WERI-Rb-1 (cell line): ENCODE data around the gene CENPH.
A peak's percentile ranks its signal among the peaks of the same experiment; 100 is the strongest.

Source experiments
- DNase-seq: peaks from one replicate; pipeline ENCODE4 v3.0.0-alpha.2; 2020
- H3K27ac ChIP-seq: fragments of 250-450 bp; sonication (Bioruptor Pico); 2 replicates; pipeline ENCODE4 v1.5.1; 2020; ENCODE audit warnings: mild to moderate bottlenecking, moderate library complexity
- H3K27me3 ChIP-seq: fragments of 250-450 bp; sonication (Bioruptor Pico); 2 replicates; pipeline ENCODE4 v1.5.1; 2021; ENCODE audit warnings: mild to moderate bottlenecking, low read depth, moderate library complexity; ENCODE audit not compliant: insufficient read depth, severe bottlenecking
- H3K36me3 ChIP-seq: fragments of 250-450 bp; sonication (Bioruptor Pico); 2 replicates; pipeline ENCODE4 v1.5.1; 2020; ENCODE audit warnings: mild to moderate bottlenecking, moderate library complexity
- H3K4me3 ChIP-seq: 2 replicates; pipeline ENCODE4 v1.5.1; 2011; ENCODE audit warnings: low read depth, mild to moderate bottlenecking, control low read depth, low read length
- H3K9me3 ChIP-seq: fragments of 250-450 bp; sonication (Bioruptor Pico); 2 replicates; pipeline ENCODE4 v1.5.1; 2021; ENCODE audit warnings: mild to moderate bottlenecking, moderate library complexity; ENCODE audit not compliant: severe bottlenecking
- TF ChIP-seq, protein P1 (sequence below): IDR thresholded peaks from 2 replicates; pipeline ENCODE4 v1.5.1; 2011; ENCODE audit warnings: low read depth, mild to moderate bottlenecking, control low read depth, inconsistent platforms, low read length

Gene CENPH

DNA sequence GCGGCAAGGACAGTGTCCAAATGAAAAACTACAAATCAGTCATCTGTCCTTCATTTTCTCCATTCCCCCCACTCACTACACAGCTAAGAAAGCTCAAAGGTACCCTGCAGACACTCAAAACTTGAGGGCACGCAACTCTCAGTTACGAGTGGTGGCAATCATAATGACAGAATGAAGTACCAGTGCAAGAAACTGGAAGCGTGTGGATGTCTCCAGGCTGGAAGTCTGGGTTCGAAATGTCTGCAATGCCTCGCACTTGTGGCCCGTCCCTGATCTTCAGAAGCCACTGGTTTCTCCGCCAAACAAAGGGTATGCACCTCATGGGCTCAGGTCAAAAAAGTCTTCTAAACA, 597 bp upstream of the CENPH start:
- peak overlapping the region; percentile 95 for H3K27ac ChIP-seq
- peaks cover 14% of the 10 kb centered on the region for H3K36me3 ChIP-seq
- no peaks in the 10 kb centered on the region for H3K27me3 ChIP-seq
- H3K4me3 ChIP-seq = peak overlapping the region; percentile 83
- DNase-seq = no peak
- H3K9me3 ChIP-seq = no peaks in the 10 kb centered on the region
- TF ChIP-seq, protein P1, sequence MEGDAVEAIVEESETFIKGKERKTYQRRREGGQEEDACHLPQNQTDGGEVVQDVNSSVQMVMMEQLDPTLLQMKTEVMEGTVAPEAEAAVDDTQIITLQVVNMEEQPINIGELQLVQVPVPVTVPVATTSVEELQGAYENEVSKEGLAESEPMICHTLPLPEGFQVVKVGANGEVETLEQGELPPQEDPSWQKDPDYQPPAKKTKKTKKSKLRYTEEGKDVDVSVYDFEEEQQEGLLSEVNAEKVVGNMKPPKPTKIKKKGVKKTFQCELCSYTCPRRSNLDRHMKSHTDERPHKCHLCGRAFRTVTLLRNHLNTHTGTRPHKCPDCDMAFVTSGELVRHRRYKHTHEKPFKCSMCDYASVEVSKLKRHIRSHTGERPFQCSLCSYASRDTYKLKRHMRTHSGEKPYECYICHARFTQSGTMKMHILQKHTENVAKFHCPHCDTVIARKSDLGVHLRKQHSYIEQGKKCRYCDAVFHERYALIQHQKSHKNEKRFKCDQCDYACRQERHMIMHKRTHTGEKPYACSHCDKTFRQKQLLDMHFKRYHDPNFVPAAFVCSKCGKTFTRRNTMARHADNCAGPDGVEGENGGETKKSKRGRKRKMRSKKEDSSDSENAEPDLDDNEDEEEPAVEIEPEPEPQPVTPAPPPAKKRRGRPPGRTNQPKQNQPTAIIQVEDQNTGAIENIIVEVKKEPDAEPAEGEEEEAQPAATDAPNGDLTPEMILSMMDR = no peak

DNA sequence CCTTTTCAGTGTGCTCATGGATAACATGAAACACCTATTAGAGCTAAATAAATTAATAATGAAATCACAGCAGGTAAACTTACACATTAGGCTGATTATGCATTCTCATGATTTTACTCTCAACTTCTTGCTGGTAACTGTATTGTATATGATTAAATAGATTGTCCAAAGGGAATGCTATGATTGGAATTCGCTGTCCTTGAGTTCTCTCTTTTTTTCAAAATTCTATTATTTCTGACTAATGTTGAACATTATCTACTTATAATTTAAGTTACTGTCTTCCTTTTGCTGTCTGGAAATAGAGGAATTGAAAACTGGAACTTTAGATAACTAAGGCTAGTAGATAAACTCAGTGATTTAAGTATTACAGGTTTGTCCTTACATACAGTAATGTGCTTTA, 13.1 kb downstream of the CENPH start:
- Histone ChIP-seq H3K36me3 (peaks cover 31% of the 10 kb centered on the region), H3K27me3 (no peaks in the 10 kb centered on the region), H3K4me3 (no peak overlapping the region), H3K27ac (no peak overlapping the region), H3K9me3 (no peaks in the 10 kb centered on the region)
- DNase-seq = no peak
- TF ChIP-seq, protein P1 = no peak

DNA sequence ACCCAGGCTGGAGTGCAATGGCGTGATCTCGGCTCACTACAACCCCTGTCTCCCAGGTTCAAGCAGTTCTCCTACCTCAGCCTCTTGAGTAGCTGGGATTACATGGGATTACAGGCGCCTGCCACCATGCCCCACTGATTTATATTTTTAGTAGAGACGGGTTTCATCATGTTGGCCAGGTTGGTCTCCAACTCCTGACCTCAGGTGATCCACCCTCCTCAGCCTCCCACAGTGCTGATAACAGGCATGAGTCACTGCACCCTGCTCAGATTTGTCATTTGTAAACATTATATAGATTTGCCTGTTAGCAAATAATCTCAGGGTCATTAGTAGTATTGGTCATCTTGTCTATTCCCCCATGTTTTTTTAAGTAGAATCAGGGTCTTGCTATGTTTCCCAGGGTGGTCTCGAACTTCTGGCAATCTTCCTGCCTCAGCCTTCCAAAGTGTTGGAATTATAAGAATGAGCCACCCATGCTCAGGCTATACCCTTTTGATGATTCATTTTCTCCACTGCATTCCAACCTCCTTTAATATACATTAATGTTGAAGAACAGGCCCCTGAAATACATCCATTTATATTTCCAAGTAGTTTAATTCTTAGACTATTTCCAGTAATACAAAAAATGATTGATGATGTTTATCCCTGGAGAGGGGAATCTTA, 17.3 kb downstream of the CENPH start:
- no peaks in the 10 kb centered on the region for H3K27me3 ChIP-seq
- peaks cover 42% of the 10 kb centered on the region for H3K36me3 ChIP-seq
- TF ChIP-seq, protein P1 = no peak
- H3K9me3 ChIP-seq = no peaks in the 10 kb centered on the region
- DNase-seq = peak; percentile 17
- no peak overlapping the region for H3K4me3 ChIP-seq
- no peak overlapping the region for H3K27ac ChIP-seq

DNA sequence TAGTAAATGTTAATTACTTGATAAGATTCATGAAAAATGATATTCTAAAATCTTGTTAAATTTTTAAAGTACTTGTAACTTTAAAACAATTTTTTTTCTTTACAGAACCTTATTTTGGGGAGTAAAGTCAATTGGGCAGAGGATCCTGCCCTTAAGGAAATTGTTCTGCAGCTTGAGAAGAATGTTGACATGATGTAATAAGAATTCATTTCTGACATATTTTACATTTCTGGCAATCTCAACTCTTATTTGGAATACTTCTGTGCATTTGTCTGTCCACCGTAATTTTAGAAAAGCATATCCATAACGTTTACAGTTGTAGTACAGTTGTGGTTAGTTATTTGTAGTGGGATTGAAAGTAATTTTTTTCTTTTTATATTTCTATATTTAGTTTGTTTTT, 20.2 kb downstream of the CENPH start:
- Histone ChIP-seq H3K4me3 (no peak overlapping the region), H3K27ac (no peak overlapping the region), H3K9me3 (no peaks in the 10 kb centered on the region), H3K36me3 (peaks cover 30% of the 10 kb centered on the region), H3K27me3 (no peaks in the 10 kb centered on the region)
- DNase-seq = no peak
- TF ChIP-seq, protein P1 = no peak

DNA sequence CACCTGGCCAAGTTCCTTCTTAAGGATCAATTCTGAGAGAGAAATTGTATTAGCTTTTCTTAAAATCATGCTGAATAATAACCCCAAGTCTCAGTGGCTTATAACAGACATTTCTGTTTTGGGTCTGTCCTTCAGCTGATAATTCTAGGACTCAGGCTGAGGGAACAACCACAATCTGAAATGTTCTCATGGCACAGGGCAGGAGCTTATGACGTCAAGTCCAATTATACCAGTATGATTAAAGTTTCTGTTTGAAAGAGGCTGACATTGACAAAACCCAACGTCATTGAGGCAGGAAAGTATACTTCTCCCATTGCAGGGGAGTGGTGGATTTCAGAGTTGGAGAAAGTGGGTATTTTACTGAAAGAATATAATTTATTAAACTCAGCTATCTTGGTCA, 21.8 kb downstream of the CENPH start:
- H3K27me3 ChIP-seq = no peaks in the 10 kb centered on the region
- TF ChIP-seq, protein P1 = no peak
- H3K27ac ChIP-seq = no peak overlapping the region
- DNase-seq = no peak
- peaks cover 26% of the 10 kb centered on the region for H3K36me3 ChIP-seq
- no peaks in the 10 kb centered on the region for H3K9me3 ChIP-seq
- no peak overlapping the region for H3K4me3 ChIP-seq

DNA sequence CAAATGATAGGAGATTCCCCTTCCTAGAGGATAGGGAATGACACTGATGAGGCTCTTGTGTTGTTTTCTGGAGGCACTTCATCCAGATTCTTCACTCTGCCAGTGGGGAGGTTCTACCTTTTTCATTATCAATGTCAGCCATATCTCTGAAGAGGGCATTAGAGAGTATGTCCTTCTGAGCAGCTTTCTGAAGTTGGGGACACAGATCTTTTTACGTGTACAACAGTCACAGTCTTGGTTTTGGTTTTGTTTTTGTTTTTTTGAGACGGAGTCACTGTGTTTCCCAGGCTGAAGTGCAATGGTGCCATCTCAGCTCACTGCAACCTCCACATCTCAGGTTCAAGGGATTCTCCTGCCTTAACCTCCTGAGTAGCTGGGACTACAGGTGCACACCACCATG, 22.6 kb downstream of the CENPH start:
- no peaks in the 10 kb centered on the region for H3K9me3 ChIP-seq
- no peak for DNase-seq
- peaks cover 26% of the 10 kb centered on the region for H3K36me3 ChIP-seq
- H3K27me3 ChIP-seq = no peaks in the 10 kb centered on the region
- H3K27ac ChIP-seq = no peak overlapping the region
- TF ChIP-seq, protein P1 = no peak
- H3K4me3 ChIP-seq = no peak overlapping the region
